ENCODE results near the gene CREB3L1.

DNA sequence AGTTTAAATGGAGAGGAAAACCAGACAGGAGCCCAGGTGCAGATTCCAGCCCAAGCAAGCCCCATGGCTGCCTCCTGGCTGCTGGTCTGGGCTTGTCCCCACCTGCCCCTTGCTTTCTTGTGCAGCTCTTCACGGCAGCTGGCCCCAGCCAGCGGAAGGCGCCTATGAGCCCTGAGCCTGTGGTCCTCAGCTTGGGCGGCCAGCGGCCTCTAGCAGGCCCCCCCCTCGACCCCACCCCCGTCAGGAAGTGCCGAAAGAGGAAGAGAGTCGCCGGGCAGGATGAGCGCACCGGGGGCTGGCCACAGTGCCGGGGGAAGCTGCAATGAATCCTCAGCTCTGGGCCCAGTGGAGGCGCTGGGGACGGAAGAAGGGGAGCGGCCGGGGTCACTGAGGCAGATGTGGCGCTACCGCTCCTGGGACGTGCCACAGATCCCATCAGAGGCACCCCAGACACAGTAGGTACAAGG, 67.7 kb downstream of the CREB3L1 start:
- TF ChIP-seq, protein P1, sequence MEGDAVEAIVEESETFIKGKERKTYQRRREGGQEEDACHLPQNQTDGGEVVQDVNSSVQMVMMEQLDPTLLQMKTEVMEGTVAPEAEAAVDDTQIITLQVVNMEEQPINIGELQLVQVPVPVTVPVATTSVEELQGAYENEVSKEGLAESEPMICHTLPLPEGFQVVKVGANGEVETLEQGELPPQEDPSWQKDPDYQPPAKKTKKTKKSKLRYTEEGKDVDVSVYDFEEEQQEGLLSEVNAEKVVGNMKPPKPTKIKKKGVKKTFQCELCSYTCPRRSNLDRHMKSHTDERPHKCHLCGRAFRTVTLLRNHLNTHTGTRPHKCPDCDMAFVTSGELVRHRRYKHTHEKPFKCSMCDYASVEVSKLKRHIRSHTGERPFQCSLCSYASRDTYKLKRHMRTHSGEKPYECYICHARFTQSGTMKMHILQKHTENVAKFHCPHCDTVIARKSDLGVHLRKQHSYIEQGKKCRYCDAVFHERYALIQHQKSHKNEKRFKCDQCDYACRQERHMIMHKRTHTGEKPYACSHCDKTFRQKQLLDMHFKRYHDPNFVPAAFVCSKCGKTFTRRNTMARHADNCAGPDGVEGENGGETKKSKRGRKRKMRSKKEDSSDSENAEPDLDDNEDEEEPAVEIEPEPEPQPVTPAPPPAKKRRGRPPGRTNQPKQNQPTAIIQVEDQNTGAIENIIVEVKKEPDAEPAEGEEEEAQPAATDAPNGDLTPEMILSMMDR (IDR thresholded peaks at IDR 0.05; ENCODE audit: low read depth, low read length, poor library complexity, severe bottlenecking), result no peak
- no peak for TF ChIP-seq EZH2phosphoT487 (IDR thresholded peaks at IDR 0.05; ENCODE audit: borderline replicate concordance, low read length)

All from DOHH2 (cell line).